AG09309 (cell line): ENCODE results near the gene CNTN4.

Source experiments
- DNase-seq: peaks from one replicate; pipeline ENCODE4 v3.0.0-alpha.2; 2010; ENCODE audit warnings: low read depth
- H3K4me3 ChIP-seq: 2 replicates; pipeline ENCODE4 v1.5.1; 2011; ENCODE audit warnings: mild to moderate bottlenecking, low read depth, low read length, moderate library complexity; ENCODE audit not compliant: control insufficient read depth
- CTCF ChIP-seq: IDR thresholded peaks from 2 replicates; pipeline ENCODE4 v1.5.1; 2011; ENCODE audit warnings: mild to moderate bottlenecking, low read depth, low read length, inconsistent platforms; ENCODE audit not compliant: insufficient read depth, control insufficient read depth; ENCODE audit errors: missing control alignments

CNTN4 gene

GRCh38 chr3:3066910-3067309, 968.2 kb downstream of the CNTN4 start:
- no peak overlapping the region for H3K4me3 ChIP-seq
- TF ChIP-seq CTCF = no peak
- no peak for DNase-seq

DNA sequence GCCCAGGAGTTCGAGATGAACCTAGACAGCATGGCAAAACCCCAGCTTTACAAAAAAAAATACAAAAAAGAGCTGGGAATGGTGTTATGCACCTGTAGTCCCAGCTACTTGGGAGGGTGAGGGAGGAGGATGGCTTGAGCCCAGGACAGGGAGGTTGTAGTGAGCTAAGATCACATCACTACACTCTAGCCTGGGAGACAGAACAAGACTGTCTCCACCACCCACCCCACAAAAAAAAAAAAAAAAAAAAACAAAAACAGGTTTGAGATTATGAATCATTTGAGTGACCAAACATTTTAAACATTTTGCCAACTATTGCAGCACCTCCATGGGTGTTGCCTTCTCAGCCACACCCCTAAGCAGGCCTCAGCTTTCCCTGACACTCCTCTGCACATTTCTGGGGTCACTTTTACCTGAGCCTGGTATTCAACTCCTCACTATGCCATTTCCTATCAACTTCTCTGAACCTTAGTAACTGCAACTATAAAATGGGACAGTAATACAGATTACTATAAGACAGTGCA, 969.8 kb downstream of the CNTN4 start:
- no peak for DNase-seq
- TF ChIP-seq CTCF = no peak
- no peak overlapping the region for H3K4me3 ChIP-seq

GRCh38 chr3:3069723-3070122, 971.1 kb downstream of the CNTN4 start:
- DNase-seq = no peak

GRCh38 chr3:3071136-3071535, 972.5 kb downstream of the CNTN4 start:
- no peak for TF ChIP-seq CTCF
- H3K4me3 ChIP-seq = no peak overlapping the region
- DNase-seq = no peak

More at GRCh38 chr3:3069723-3070122, 971.1 kb downstream of the CNTN4 start:
- TF ChIP-seq CTCF = no peak
- H3K4me3 ChIP-seq = no peak overlapping the region

GRCh38 chr3:3074551-3075257, 976.0 kb downstream of the CNTN4 start:
- no peak for TF ChIP-seq CTCF
- no peak for DNase-seq
- no peak overlapping the region for H3K4me3 ChIP-seq

- no peak overlapping the region for H3K4me3 ChIP-seq
- no peak for DNase-seq
- TF ChIP-seq CTCF = no peak
Measured at GRCh38 chr3:3080309-3080708, 981.6 kb downstream of the CNTN4 start.
